GM19238 (cell line): ENCODE results near the gene TNFSF12.
"Not testable (repeated sequence)": the region's sequence is repeated elsewhere in the genome, so short reads cannot be mapped to it uniquely, and the experiment has no call there.

Source experiments
- DNase-seq: peaks from one replicate; pipeline ENCODE4 v3.0.0; 2011; ENCODE audit warnings: low spot score; ENCODE audit not compliant: insufficient read length

TNFSF12 gene

DNA sequence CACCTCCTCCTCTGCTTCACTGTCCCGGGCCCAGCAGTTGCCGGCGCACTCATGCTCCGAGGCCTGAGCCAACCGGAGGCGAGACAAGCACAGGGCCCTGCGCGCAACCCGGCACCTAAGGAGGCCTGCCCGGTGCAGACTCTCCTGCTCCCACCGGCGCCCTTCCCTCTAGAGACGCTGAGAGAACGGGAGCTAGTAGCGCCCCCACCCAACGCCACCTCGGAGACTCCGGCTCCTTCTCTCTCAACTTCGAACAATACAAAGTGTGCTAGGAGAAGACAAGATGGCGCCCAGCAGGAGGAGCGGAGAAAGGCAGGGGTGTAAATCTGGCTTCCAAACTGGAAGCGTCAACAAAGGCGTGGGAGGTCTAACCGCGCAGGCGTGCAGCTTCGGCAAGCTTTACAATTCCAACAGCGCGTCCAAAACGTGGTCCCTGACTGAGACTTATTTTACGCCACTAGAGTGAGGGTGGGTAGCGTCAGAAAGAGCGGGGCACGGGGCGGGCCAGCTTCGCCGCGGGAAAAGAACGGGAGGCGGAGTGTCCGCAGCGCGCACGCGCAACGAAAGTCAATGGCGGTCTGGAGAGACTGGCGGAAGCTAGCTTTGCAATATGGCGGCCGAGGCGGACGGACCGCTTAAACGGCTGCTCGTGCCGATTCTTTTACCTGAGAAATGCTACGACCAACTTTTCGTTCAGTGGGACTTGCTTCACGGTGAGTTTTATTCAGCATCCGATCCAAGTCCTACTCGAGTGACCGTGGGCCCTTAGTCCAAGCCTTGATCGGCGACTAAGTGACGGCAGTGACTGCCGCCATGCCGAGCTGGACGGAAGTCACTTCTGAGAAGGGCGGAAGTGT lies 34.6 kb downstream of the TNFSF12 start, which contains the start of gene MPDU1:
Gene MPDU1, plus strand, starts transcription at position 600 of the 857 bp plus-strand sequence. Its CDS starts 11 bp downstream, at position 611.
- peak; percentile 85 for DNase-seq

DNA sequence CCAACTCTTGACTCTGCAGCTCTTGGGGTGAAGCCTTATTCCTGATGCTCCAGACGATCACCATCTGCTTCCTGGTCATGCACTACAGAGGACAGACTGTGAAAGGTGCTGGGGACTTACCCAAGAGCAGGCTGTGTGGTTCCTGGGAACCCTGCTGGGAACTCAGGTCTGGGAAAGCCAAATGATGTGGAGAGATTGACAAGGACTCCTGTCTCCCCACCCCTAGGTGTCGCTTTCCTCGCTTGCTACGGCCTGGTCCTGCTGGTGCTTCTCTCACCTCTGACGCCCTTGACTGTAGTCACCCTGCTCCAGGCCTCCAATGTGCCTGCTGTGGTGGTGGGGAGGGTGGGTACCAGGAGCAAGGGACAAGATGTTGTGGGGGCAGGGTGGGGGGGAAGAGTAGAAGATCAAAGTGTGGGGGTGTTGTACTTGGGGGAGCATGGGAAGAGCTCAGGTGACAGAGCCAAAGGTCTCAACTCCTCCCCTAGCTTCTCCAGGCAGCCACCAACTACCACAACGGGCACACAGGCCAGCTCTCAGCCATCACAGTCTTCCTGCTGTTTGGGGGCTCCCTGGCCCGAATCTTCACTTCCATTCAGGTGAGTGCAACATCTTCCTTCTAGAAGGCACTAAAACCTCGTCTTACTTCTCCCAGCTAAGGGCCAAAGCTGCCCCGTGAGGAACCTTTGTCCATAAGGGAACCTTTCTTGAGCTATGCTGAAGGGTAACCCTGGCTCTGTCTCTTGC lies 38.0 kb downstream of the TNFSF12 start:
- no peak for DNase-seq

DNA sequence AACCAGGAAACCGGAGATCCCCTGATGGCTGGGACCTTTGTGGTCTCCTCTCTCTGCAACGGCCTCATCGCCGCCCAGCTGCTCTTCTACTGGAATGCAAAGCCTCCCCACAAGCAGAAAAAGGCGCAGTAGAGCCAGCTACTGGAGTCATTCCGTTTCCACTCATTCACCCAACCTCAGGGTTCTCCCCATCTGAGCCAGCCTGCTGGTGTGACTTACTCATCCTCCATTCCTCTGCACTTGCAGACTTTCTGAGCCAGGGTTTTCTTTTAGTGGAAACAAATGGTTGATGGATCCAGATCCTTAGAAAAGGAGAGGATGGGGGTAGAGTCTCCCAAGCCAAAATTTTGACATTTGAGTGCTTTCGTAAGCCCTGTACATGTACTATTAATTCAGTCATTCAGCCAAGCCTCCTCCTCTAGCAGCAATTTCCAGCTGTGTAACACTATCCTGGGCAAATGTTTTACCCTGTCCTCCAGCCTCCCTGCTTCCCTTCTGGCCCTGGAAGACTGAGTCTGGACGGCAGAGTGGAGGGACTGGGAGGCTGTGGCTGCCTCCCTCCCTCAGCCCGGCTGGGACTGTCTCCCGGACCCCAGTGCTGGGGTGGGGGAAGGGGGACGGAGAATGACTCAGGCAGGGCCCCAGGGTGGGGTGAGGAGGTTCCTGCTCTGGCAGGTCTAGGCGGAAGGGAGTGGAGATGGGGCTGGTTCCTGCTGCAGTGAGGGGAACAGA lies 38.7 kb downstream of the TNFSF12 start:
- no peak for DNase-seq

DNA sequence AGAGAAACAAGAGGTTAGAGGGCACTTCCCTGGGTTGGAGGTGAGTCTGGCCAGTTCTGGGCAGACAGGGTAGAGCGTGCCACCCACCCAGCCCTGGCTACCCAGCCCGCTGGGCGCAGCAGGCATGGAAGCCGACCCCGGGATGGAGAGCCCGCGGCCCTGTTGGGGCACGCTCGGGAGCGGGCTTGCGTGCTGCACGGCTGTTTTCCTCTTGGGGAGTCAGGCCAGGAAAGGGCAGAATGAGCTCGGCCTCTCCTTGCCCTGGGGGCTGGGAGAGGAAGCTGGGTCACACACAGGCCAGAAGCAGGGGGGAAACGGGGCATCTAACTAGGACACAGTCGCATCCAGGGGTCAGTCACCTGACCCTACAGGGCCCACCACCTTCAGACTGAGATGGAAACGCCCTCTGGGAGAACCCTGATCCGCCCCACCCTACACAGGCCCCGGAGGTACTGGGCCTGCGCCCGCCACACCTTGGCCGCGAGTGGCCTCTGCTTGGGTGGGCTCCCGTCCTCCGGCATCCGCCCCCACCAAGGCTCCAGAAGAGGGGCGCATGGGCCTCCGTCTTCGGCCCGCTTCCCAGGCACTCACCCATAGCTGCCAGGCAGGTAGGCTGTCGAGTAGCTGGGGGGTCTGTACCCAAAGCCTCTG lies 39.8 kb downstream of the TNFSF12 start:
- DNase-seq = no peak

DNA sequence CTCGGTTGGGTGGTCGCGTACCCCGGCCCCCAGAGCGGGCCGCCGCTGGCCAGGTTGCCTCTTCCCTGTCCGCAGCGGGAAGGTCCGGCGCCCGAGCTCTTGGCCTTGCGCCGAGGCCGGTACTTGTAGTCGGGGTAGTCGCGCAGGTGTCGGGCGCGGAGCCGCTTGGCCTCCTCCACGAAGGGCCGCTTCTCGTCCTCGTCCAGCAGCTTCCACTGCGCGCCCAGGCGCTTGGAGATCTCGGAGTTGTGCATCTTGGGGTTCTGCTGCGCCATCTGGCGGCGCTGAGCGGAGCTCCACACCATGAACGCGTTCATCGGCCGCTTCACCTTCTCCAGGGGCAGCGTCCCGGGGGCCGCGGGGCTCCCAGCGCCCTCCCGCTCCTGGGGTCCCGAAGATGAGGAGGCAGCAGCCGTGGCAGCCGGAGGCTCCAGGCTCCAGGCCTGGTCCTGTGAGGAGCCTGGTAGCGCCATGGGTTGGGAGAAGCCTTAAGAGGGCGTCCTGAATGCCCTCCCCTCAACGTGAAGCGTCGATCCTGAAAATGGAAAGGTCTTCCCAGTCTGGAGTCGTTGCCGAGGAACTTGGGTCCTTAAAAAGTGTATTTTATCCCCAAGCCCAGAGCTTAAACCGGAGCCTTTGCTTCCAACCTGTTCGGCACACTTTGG lies 40.5 kb downstream of the TNFSF12 start:
- peak; percentile 72 for DNase-seq

DNA sequence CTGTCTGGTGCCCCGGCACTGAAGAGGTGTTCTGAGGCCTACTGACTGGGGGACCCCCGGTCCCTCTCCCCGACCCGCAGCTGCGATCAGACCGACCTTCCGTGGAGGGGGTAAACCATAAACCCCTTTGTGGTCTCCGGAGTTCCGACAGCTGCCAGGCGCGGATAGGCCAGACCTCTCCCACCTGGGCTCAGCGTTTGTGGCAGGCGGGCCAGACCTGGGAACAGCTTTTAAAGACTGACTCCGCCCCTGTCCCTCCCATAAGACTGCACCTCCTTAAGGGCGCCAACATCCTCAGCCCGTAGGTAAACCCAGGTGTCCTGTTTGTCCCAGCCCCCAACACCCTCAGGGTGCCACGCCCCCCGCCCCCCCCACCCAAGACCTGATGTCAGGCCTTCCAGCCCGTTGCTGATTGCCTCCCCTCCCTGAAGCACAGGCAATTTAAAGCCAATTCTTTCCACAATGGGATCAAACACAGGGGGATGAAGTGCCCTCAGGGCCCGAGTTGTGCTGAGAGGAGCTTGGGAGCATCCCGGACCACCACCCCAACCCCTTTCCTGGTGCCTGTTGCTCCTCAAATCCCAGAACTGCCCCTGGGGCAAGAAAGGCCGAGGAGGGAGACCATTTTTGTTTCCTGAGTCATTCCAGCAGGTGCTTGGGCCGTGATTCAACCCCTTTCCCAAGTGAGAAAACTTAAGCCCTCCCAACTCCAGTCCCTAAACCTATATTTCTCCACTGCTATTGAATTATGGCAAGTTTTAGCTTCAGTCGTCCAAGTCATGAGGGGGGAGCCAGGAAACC lies 41.2 kb downstream of the TNFSF12 start, which contains the start of gene SOX15:
Gene SOX15, minus strand, starts transcription at position 204 of the 801 bp plus-strand sequence. CDS start 418 bp downstream, outside the sequence.
- no peak for DNase-seq

DNA sequence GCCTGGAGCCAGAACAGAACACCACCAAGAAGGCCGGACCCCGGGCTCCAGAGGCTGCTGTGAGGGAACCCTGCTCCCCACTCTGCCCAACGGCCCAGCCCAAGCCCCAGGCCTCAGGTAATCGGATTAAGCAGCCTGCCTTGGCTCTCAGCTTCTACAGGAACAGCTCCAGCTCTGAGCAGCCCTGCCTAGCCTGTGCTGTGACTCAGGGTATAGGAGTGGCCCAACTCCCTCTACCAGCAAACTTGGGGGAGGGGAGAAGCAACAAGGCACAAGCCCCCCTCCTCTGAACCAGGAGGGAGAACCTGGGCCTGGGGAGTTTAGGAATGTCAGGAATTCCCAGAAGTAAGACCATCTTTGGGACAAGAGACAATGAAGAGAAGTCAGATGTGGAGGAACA lies 41.9 kb downstream of the TNFSF12 start:
- no peak for DNase-seq

DNA sequence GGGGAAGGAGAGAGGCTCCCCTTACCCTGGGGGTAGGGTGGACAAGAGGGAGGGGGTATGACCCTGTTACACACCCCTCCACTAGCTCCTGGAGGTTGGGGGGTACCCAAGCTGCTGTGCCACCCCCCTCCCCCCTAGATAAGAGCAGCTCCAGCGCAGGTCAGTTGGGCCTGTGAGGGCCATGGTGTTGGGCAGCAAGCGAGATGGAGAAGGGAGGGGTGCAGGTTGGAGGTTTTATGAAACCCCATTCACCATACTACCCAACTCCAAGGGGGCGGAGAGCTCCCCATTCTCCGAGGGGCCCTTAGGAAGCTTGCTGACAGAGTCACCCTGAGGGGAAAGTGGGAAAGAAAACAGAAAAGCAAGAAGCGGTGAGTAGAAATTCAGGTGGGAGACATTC lies 42.7 kb downstream of the TNFSF12 start:
- DNase-seq = no peak

DNA sequence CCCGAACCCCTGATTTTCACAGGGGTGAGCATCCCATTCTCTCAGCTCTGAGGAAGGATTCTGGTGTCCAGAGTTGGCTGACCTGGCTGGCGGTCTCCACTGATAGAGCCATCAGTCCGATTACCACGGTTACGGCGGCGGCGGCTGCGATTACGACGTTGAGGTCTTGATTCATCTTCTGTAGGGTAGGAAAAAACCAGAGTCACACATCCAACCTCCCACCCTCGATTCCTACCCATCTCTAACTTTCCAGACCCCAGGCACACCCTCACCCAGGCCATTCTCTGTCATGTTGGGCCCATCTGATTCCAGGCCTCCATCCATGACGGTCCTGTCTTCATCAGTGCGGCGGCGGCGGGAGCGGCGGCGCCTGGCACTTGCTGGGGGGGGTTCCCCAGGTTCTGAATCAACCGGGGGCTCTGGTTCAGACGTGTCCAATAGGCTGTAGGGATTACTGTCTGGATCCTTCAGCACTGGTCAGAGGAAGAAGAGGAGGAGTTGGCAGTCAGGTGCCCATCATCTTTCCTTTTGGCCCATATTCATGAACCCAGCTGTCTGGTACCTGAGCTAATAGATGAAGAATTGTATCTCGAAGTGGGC lies 43.7 kb downstream of the TNFSF12 start:
- no peak for DNase-seq

DNA sequence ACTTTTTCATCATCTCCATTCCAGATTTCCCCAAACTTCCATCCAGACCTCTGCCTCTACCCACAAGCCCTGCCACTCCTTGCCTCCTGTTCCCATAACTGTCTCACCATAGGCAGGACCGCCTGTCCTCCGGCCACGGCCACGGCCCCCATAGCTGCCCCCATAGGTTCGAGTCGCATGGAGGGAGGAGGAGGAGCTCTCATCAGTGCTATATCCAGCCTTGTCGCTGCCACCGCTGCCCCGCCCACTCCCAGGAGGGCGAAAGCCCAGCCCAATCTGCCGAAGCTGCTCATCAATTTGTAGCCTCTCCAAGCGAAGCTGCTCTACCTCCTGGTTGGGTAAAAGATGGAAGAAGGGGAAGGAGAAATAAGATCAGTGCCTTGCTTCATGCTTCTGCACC lies 44.4 kb downstream of the TNFSF12 start:
- DNase-seq = no peak

DNA sequence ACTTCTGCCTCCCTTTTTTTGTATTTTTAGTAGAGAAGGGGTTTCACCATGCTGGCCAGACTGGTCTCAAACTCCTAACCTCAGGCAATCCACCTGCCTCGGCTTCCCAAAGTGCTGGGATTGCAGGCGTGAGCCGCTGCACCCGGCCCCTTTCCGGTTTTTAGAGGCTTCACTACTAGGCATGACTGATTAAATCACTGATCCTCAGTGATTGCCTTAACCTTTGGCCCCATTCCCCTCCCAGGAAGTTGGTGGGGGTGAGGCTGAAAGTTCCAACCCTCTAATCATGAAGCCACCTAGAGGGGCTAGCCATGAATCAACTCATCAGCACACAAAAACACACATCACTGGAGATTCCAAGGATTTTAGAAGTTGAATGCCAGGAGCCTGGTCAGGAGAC lies 48.7 kb downstream of the TNFSF12 start:
- not testable (repeated sequence) for DNase-seq

DNA sequence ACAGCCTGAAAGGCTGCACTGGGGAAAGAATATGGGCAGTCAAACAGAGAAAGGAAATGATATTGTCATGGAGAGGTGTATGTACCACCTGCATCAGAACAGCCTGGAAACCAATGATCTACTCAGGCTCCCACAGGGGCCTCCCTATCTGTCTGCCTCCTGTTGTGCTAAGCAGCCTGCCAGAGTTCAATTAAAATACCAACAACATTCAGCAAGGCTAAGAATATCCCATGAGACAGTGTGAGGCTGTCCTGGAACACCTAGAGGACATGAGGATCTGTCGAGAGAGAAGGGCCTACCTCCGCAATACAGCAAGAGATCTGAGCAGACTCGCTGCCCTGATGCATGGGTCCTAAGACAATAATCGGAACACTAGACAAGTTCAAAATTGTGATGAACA lies 57.4 kb downstream of the TNFSF12 start:
- DNase-seq = no peak
